ENCODE measurements around the gene MALRD1.

MALRD1 gene

DNA sequence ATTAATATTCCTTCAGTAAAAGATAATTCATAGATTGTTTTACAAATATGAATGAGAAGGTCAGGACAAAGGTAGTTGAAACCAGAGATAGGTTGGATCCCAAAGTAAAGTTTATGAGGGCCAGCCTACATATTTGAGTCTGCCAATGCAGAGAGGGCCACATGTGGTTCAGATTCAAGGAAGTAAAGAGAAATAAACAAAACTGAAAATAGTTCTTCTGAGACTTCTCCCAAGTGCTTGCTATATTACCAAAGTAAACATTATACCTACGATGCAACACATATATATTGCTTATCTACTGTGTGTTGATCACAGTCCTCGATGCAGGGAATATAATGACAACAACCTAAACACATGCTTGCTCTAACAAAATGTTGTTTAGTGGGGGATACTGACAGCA, 109.8 kb downstream of the MALRD1 start:
- no peak overlapping the region for H3K27ac ChIP-seq
- ChIA-PET POLR2A (ENCODE audit: low non-redundant PET) (no interaction called here), CTCF (no interaction called here)
- TF ChIP-seq, protein P1, sequence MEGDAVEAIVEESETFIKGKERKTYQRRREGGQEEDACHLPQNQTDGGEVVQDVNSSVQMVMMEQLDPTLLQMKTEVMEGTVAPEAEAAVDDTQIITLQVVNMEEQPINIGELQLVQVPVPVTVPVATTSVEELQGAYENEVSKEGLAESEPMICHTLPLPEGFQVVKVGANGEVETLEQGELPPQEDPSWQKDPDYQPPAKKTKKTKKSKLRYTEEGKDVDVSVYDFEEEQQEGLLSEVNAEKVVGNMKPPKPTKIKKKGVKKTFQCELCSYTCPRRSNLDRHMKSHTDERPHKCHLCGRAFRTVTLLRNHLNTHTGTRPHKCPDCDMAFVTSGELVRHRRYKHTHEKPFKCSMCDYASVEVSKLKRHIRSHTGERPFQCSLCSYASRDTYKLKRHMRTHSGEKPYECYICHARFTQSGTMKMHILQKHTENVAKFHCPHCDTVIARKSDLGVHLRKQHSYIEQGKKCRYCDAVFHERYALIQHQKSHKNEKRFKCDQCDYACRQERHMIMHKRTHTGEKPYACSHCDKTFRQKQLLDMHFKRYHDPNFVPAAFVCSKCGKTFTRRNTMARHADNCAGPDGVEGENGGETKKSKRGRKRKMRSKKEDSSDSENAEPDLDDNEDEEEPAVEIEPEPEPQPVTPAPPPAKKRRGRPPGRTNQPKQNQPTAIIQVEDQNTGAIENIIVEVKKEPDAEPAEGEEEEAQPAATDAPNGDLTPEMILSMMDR (conservative IDR thresholded peaks at IDR 0.05; ENCODE audit: low read depth): no peak
- no peak for DNase-seq (ENCODE audit: low spot score)

GRCh38 chr10:19158870-19159269, 110.3 kb downstream of the MALRD1 start:
- no peak for DNase-seq (ENCODE audit: low spot score)
- ChIA-PET CTCF (no interaction called here), POLR2A (ENCODE audit: low non-redundant PET) (no interaction called here)
- TF ChIP-seq, protein P1 (conservative IDR thresholded peaks at IDR 0.05; ENCODE audit: low read depth): no peak
- H3K27ac ChIP-seq: no peak overlapping the region

- TF ChIP-seq, protein P1 (conservative IDR thresholded peaks at IDR 0.05; ENCODE audit: low read depth): no peak
- no peak overlapping the region for H3K27ac ChIP-seq
- ChIA-PET CTCF (no interaction called here), POLR2A (ENCODE audit: low non-redundant PET) (no interaction called here)
- no peak for DNase-seq (ENCODE audit: low spot score)
Measured at GRCh38 chr10:19164461-19164860, 115.9 kb downstream of the MALRD1 start.

GRCh38 chr10:19168584-19168983, 120.0 kb downstream of the MALRD1 start:
- ChIA-PET CTCF (no interaction called here), POLR2A (ENCODE audit: low non-redundant PET) (no interaction called here)
- TF ChIP-seq, protein P1 (conservative IDR thresholded peaks at IDR 0.05; ENCODE audit: low read depth): no peak
- DNase-seq (ENCODE audit: low spot score): no peak
- H3K27ac ChIP-seq: no peak overlapping the region

- TF ChIP-seq, protein P1 (conservative IDR thresholded peaks at IDR 0.05; ENCODE audit: low read depth): no peak
- ChIA-PET CTCF (interaction anchor here (0.7 kb wide), 1 partner anchor 594 kb away, joined by 3 read pairs; no protein-coding TSS in a partner anchor), POLR2A (ENCODE audit: low non-redundant PET) (no interaction called here)
- H3K27ac ChIP-seq: no peak overlapping the region
- DNase-seq (ENCODE audit: low spot score): no peak
Measured at GRCh38 chr10:19169041-19169440, 120.4 kb downstream of the MALRD1 start.

DNA sequence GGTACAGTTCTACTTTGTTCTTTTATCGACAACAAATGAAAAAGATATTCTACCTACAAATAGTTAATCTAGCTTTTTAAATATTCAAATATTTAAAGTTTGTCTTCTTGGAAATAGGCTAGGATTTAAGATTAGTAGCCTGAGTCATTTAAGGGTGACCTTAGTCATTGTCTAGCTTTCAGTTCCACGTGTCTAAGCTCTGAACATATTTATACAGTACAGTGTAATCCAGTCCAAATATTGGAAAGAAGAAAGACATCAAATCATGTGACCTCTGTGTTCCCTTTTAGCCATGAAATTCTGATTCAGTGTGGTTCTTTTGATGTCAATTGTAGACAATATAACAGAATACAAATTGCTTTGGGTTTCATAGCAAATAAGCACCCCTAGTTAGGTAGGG, 121.1 kb downstream of the MALRD1 start:
- TF ChIP-seq, protein P1 (conservative IDR thresholded peaks at IDR 0.05; ENCODE audit: low read depth): no peak
- CTCF ChIA-PET: no interaction called here
- POLR2A ChIA-PET (ENCODE audit: low non-redundant PET): no interaction called here
- H3K27ac ChIP-seq: no peak overlapping the region
- DNase-seq (ENCODE audit: low spot score): no peak

- ChIA-PET POLR2A (ENCODE audit: low non-redundant PET) (no interaction called here), CTCF (interaction anchor here (0.6 kb wide), 1 partner anchor 777 kb away, joined by 3 read pairs; no protein-coding TSS in a partner anchor)
- H3K27ac ChIP-seq: no peak overlapping the region
- no peak for DNase-seq (ENCODE audit: low spot score)
- TF ChIP-seq, protein P1 (conservative IDR thresholded peaks at IDR 0.05; ENCODE audit: low read depth): no peak
Measured at GRCh38 chr10:19178675-19179074, 130.1 kb downstream of the MALRD1 start.
